ENCODE results near the gene SYTL2.

Gene SYTL2

GRCh38 chr11:85750646-85751045 lies 60.3 kb downstream of the SYTL2 start:
- TF ChIP-seq, protein P1, sequence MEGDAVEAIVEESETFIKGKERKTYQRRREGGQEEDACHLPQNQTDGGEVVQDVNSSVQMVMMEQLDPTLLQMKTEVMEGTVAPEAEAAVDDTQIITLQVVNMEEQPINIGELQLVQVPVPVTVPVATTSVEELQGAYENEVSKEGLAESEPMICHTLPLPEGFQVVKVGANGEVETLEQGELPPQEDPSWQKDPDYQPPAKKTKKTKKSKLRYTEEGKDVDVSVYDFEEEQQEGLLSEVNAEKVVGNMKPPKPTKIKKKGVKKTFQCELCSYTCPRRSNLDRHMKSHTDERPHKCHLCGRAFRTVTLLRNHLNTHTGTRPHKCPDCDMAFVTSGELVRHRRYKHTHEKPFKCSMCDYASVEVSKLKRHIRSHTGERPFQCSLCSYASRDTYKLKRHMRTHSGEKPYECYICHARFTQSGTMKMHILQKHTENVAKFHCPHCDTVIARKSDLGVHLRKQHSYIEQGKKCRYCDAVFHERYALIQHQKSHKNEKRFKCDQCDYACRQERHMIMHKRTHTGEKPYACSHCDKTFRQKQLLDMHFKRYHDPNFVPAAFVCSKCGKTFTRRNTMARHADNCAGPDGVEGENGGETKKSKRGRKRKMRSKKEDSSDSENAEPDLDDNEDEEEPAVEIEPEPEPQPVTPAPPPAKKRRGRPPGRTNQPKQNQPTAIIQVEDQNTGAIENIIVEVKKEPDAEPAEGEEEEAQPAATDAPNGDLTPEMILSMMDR (IDR thresholded peaks at IDR 0.05; ENCODE audit: control insufficient read depth, insufficient read depth, low read depth, low read length, missing control alignments), result no peak
- H3K4me3 ChIP-seq (ENCODE audit: control insufficient read depth, low read depth, low read length), result no peak overlapping the region
- no peak for DNase-seq (ENCODE audit: low read depth)

- DNase-seq (ENCODE audit: low read depth), result no peak
- TF ChIP-seq, protein P1 (IDR thresholded peaks at IDR 0.05; ENCODE audit: control insufficient read depth, insufficient read depth, low read depth, low read length, missing control alignments), result no peak
- H3K4me3 ChIP-seq (ENCODE audit: control insufficient read depth, low read depth, low read length), result no peak overlapping the region
Measured at GRCh38 chr11:85749884-85750283, 61.1 kb downstream of the SYTL2 start.

DNA sequence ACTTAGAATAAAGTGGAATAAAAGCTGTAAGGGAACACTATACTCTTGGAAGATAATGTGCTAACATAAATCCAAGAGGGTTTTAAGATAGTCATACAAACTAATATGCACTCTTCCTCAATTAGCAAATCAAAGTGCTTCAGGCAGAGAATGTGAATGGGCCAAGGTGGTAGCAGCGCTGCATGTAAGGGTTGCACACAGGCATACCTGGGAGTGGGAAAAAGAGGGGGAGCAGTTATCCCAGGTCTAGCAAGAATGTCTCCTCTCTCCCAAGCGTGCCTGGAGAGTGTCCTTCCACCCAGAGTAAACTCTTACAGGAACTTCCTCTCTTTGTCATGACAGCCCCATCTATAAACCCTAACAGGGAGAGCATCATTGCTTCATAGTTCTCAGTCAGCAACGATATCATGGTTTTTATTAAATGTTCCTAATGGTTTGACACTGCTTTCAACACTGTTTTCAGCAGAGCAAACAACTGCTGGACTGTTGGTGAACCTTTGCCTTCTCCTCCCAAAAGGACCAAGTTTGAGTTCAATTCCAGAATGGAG lies 61.6 kb downstream of the SYTL2 start:
- no peak overlapping the region for H3K4me3 ChIP-seq (ENCODE audit: control insufficient read depth, low read depth, low read length)
- TF ChIP-seq, protein P1 (IDR thresholded peaks at IDR 0.05; ENCODE audit: control insufficient read depth, insufficient read depth, low read depth, low read length, missing control alignments), result no peak
- no peak for DNase-seq (ENCODE audit: low read depth)

DNA sequence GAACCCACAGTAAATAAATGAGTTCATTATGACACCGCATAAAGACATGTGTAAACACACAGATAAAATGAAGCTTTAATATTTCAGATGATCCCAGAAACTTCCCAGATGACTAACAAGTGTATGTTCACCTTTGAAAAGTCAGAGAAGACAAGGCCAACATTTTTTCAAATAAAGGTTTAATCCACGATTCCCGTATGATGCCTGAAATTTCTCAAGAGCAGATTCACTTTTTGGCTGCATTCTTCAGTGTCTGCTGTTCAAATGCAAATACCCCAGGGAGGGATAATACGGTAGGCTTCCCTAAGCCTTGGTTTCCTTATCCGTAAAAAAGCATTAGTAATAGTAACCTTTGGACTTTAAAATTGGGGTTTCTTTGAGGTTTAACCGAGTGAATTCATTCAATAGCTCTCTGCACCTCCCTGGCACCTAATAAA lies 62.5 kb downstream of the SYTL2 start:
- TF ChIP-seq, protein P1 (IDR thresholded peaks at IDR 0.05; ENCODE audit: control insufficient read depth, insufficient read depth, low read depth, low read length, missing control alignments), result no peak
- DNase-seq (ENCODE audit: low read depth), result peak; percentile 20
- no peak overlapping the region for H3K4me3 ChIP-seq (ENCODE audit: control insufficient read depth, low read depth, low read length)

GRCh38 chr11:85746670-85747069 lies 64.3 kb downstream of the SYTL2 start:
- no peak overlapping the region for H3K4me3 ChIP-seq (ENCODE audit: control insufficient read depth, low read depth, low read length)
- DNase-seq (ENCODE audit: low read depth), result no peak
- TF ChIP-seq, protein P1 (IDR thresholded peaks at IDR 0.05; ENCODE audit: control insufficient read depth, insufficient read depth, low read depth, low read length, missing control alignments), result no peak

DNA sequence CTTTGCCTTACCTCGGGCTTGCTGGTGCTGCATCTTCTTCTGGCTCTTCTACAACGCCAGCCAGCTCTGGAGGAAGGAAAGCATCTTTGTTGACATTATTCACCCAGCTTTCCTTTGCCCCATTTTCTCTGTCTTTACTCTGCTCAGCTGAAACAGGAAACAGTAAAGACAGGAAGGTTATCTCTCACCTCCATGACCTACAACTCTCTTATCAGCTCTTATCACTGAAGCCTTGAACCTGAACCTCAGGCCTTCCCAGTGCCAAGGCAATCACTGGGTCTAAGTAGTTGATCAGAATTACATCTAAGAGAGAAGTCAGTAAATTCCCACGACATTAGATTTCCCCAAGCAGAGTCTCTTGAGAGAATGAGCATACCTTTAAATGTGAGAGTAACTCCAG lies 65.3 kb downstream of the SYTL2 start:
- TF ChIP-seq, protein P1 (IDR thresholded peaks at IDR 0.05; ENCODE audit: control insufficient read depth, insufficient read depth, low read depth, low read length, missing control alignments), result no peak
- DNase-seq (ENCODE audit: low read depth), result no peak
- H3K4me3 ChIP-seq (ENCODE audit: control insufficient read depth, low read depth, low read length), result no peak overlapping the region

DNA sequence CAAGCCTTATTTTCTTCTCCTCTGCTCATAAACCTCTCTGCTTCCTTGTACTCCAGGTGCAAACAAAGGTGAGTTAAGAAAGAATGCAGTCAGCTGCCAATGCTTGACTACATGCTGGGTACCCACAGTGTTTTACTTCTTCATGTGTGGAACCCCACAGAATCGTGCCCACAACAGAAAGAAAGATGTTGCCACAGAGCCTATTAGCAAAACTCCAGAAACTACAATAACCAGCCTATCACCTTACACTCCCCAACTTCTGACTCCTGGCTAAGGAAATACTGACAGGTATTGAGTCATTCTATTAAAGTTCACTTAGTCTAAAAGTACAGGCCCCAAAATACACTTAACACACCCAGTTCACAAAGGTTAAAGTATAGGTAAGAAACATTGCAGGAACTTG lies 68.1 kb downstream of the SYTL2 start:
- no peak overlapping the region for H3K4me3 ChIP-seq (ENCODE audit: control insufficient read depth, low read depth, low read length)
- TF ChIP-seq, protein P1 (IDR thresholded peaks at IDR 0.05; ENCODE audit: control insufficient read depth, insufficient read depth, low read depth, low read length, missing control alignments), result no peak
- DNase-seq (ENCODE audit: low read depth), result no peak
